ENCODE data around the gene TBC1D5.

DNA sequence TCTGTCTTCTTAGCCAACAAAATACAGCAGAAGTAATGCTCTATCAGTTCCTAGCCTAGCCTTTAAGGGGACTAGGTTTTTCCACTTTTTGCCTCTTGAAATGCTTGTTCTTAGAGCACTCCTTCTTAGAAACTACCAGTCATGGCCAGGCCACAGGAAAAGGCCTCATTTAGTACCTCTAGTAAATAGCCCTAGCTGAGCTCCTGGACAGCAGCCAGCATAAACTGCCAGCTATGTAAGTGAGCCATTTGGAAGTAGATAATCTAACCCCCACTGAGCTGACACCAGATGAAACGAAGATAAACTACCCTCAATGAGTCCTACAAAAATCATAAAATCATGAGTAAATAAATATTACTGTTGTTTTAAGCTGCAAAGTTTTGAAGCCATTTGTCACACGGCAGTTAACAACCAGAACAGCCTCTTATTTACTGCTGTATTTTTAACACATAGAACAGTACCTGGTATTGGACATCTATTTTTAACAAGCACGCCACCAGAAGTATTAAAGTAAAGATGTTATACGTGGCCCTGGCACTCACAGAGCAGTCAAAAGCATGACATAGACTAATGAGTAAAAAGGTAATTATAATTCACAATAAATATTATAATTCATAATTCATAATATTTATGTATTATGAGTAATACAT lies 12.0 kb downstream of the TBC1D5 start:
- TF ChIP-seq BCL3 (IDR thresholded peaks at IDR 0.05) = no peak
- no peak for TF ChIP-seq RARB (CRISPR knock-in tag; IDR thresholded peaks at IDR 0.05)
- no peak for TF ChIP-seq ESRRA (IDR thresholded peaks at IDR 0.05; ENCODE audit: borderline replicate concordance, low read length)
- TF ChIP-seq CTCF (IDR thresholded peaks at IDR 0.05) = no peak
- TF ChIP-seq TP53 (CRISPR knock-in tag; IDR thresholded peaks at IDR 0.05) = no peak
- no peak for TF ChIP-seq RNF2 (IDR thresholded peaks at IDR 0.05; ENCODE audit: borderline replicate concordance, low read depth)

All from A549 (cell line).